Ectodermal cell (in vitro differentiated cells): ENCODE measurements around the gene CA14.
"Not testable (repeated sequence)": the region's sequence is repeated elsewhere in the genome, so short reads cannot be mapped to it uniquely, and the experiment has no call there.

Source experiments
- H3K27ac ChIP-seq: 2 replicates; pipeline ENCODE4 v1.7.0; 2013; ENCODE audit warnings: mild to moderate bottlenecking, low read depth, low read length; ENCODE audit not compliant: insufficient read depth, poor library complexity, severe bottlenecking
- H3K27me3 ChIP-seq: 2 replicates; pipeline ENCODE4 v1.7.0; 2013; ENCODE audit warnings: mild to moderate bottlenecking, low read length; ENCODE audit not compliant: insufficient read depth, control insufficient read depth, poor library complexity, severe bottlenecking
- H3K36me3 ChIP-seq: one replicate; pipeline ENCODE4 v1.7.0; 2013; ENCODE audit warnings: low read length; ENCODE audit not compliant: control insufficient read depth, insufficient read depth
- H3K4me1 ChIP-seq: one replicate; pipeline ENCODE4 v1.7.0; 2013; ENCODE audit warnings: low read length; ENCODE audit not compliant: control insufficient read depth, insufficient read depth
- H3K4me3 ChIP-seq: 2 replicates; pipeline ENCODE4 v1.7.0; 2013; ENCODE audit warnings: low read depth, low read length, control low read depth; ENCODE audit not compliant: insufficient read depth
- H3K9me3 ChIP-seq: 2 replicates; pipeline ENCODE4 v1.7.0; 2013; ENCODE audit warnings: mild to moderate bottlenecking, low read length, moderate library complexity; ENCODE audit not compliant: control insufficient read depth
- WGBS, 2 experiments: methylation state at CpG; one replicate each; pipeline ENCODE4 v1.1.7; 2013; ENCODE audit warnings: missing lambda C conversion rate in 2 of 2; 5-methylcytosine and 5-hydroxymethylcytosine counted together

CA14 gene

GRCh38 chr1:150295476-150295875, 37.9 kb downstream of the CA14 start:
- Histone ChIP-seq H3K27me3 (no peaks in the 10 kb centered on the region), H3K9me3 (no peaks in the 10 kb centered on the region), H3K27ac (no peak overlapping the region), H3K4me3 (no peak overlapping the region), H3K4me1 (peaks cover 4% of the 10 kb centered on the region), H3K36me3 (peaks cover 14% of the 10 kb centered on the region)
- WGBS, 2 experiments: 94 to 95% methylated on average over 2 of the region's 2 CpGs

GRCh38 chr1:150299716-150300115, 42.1 kb downstream of the CA14 start:
- H3K27ac ChIP-seq: no peak overlapping the region
- H3K36me3 ChIP-seq: peaks cover 35% of the 10 kb centered on the region
- 93 to 95% methylated on average over 3 of the region's 3 CpGs for WGBS, 2 experiments
- H3K4me3 ChIP-seq: no peak overlapping the region
- H3K4me1 ChIP-seq: peaks cover under 1% of the 10 kb centered on the region
- no peaks in the 10 kb centered on the region for H3K9me3 ChIP-seq
- no peaks in the 10 kb centered on the region for H3K27me3 ChIP-seq

GRCh38 chr1:150302338-150302737, 44.8 kb downstream of the CA14 start:
- no peaks in the 10 kb centered on the region for H3K9me3 ChIP-seq
- WGBS, 2 experiments: 78 to 82% methylated on average over 6 of the region's 6 CpGs
- H3K4me3 ChIP-seq: no peak overlapping the region
- H3K36me3 ChIP-seq: peaks cover 32% of the 10 kb centered on the region
- H3K27ac ChIP-seq: no peak overlapping the region
- H3K27me3 ChIP-seq: no peaks in the 10 kb centered on the region
- no peaks in the 10 kb centered on the region for H3K4me1 ChIP-seq

- Histone ChIP-seq H3K4me1 (no peaks in the 10 kb centered on the region), H3K36me3 (peaks cover 32% of the 10 kb centered on the region), H3K4me3 (no peak overlapping the region), H3K9me3 (no peaks in the 10 kb centered on the region), H3K27ac (no peak overlapping the region), H3K27me3 (no peaks in the 10 kb centered on the region)
- 62 to 64% methylated on average over 2 of the region's 2 CpGs for WGBS, 2 experiments
Measured at GRCh38 chr1:150302902-150303301, 45.3 kb downstream of the CA14 start.

- peaks cover 13% of the 10 kb centered on the region for H3K36me3 ChIP-seq
- not testable (repeated sequence) for H3K9me3 ChIP-seq, H3K4me3 ChIP-seq, H3K4me1 ChIP-seq, H3K27me3 ChIP-seq, H3K27ac ChIP-seq
- 90 to 97% methylated on average over 9 of the region's 9 CpGs for WGBS, 2 experiments
Measured at GRCh38 chr1:150308585-150308984, 51.0 kb downstream of the CA14 start.

GRCh38 chr1:150309758-150310508, 52.4 kb downstream of the CA14 start:
- H3K9me3 ChIP-seq: no peaks in the 10 kb centered on the region
- no peak overlapping the region for H3K27ac ChIP-seq
- no peaks in the 10 kb centered on the region for H3K27me3 ChIP-seq
- no peaks in the 10 kb centered on the region for H3K4me1 ChIP-seq
- WGBS, 2 experiments: 91 to 92% methylated on average over 10 of the region's 10 CpGs
- H3K36me3 ChIP-seq: peaks cover 8% of the 10 kb centered on the region
- no peak overlapping the region for H3K4me3 ChIP-seq

- H3K27me3 ChIP-seq: no peaks in the 10 kb centered on the region
- no peaks in the 10 kb centered on the region for H3K9me3 ChIP-seq
- H3K36me3 ChIP-seq: peaks cover 8% of the 10 kb centered on the region
- H3K4me3 ChIP-seq: no peak overlapping the region
- H3K27ac ChIP-seq: no peak overlapping the region
- WGBS, 2 experiments: 85 to 96% methylated on average over 2 of the region's 2 CpGs
- no peaks in the 10 kb centered on the region for H3K4me1 ChIP-seq
Measured at GRCh38 chr1:150311762-150312161, 54.2 kb downstream of the CA14 start.
